WERI-Rb-1 (cell line): ENCODE data around the gene SMPD3.
A peak's percentile ranks its signal among the peaks of the same experiment; 100 is the strongest.
"Not testable (repeated sequence)": the region's sequence is repeated elsewhere in the genome, so short reads cannot be mapped to it uniquely, and the experiment has no call there.

Experiments used
- DNase-seq: peaks from one replicate; pipeline ENCODE4 v3.0.0-alpha.2; 2020
- H3K27ac ChIP-seq: fragments of 250-450 bp; sonication (Bioruptor Pico); 2 replicates; pipeline ENCODE4 v1.5.1; 2020; ENCODE audit warnings: mild to moderate bottlenecking, moderate library complexity
- H3K27me3 ChIP-seq: fragments of 250-450 bp; sonication (Bioruptor Pico); 2 replicates; pipeline ENCODE4 v1.5.1; 2021; ENCODE audit warnings: mild to moderate bottlenecking, low read depth, moderate library complexity; ENCODE audit not compliant: insufficient read depth, severe bottlenecking
- H3K36me3 ChIP-seq: fragments of 250-450 bp; sonication (Bioruptor Pico); 2 replicates; pipeline ENCODE4 v1.5.1; 2020; ENCODE audit warnings: mild to moderate bottlenecking, moderate library complexity
- H3K4me3 ChIP-seq: 2 replicates; pipeline ENCODE4 v1.5.1; 2011; ENCODE audit warnings: low read depth, mild to moderate bottlenecking, control low read depth, low read length
- H3K9me3 ChIP-seq: fragments of 250-450 bp; sonication (Bioruptor Pico); 2 replicates; pipeline ENCODE4 v1.5.1; 2021; ENCODE audit warnings: mild to moderate bottlenecking, moderate library complexity; ENCODE audit not compliant: severe bottlenecking
- CTCF ChIP-seq: IDR thresholded peaks from 2 replicates; pipeline ENCODE4 v1.5.1; 2011; ENCODE audit warnings: low read depth, mild to moderate bottlenecking, control low read depth, inconsistent platforms, low read length

SMPD3 gene

GRCh38 chr16:68448360-68448970, at the start of gene SMPD3:
Gene SMPD3 (minus strand): TSS chr16:68448508. CDS start chr16:68372181, 76,327 bp downstream.
- no peak for TF ChIP-seq CTCF
- H3K27ac ChIP-seq, result no peak within 1 kb of the TSS; the same call in 1 of the 2 replicates
- H3K27me3 ChIP-seq, result peaks cover 11% of the 10 kb centered on the region
- peak; percentile 100 for DNase-seq
- no peaks in the 10 kb centered on the region for H3K36me3 ChIP-seq
- H3K9me3 ChIP-seq, result no peaks in the 10 kb centered on the region
- H3K4me3 ChIP-seq, result peak within 1 kb of the TSS; percentile 63

GRCh38 chr16:68496689-68497088, 48.4 kb upstream of the SMPD3 start:
- H3K36me3 ChIP-seq, result no peaks in the 10 kb centered on the region
- H3K4me3 ChIP-seq, result no peak overlapping the region
- no peak for DNase-seq
- no peak overlapping the region for H3K27ac ChIP-seq
- H3K9me3 ChIP-seq, result no peaks in the 10 kb centered on the region
- no peaks in the 10 kb centered on the region for H3K27me3 ChIP-seq
- no peak for TF ChIP-seq CTCF

GRCh38 chr16:68494261-68494660, 46.0 kb upstream of the SMPD3 start:
- not testable (repeated sequence) for DNase-seq, H3K4me3 ChIP-seq, H3K36me3 ChIP-seq, H3K9me3 ChIP-seq, H3K27ac ChIP-seq, H3K27me3 ChIP-seq

GRCh38 chr16:68493412-68494070, 45.2 kb upstream of the SMPD3 start:
- H3K4me3 ChIP-seq, result no peak overlapping the region

GRCh38 chr16:68492543-68493411, 44.5 kb upstream of the SMPD3 start:
- H3K27ac ChIP-seq, result no peak overlapping the region
- no peak for TF ChIP-seq CTCF
- H3K36me3 ChIP-seq, result no peaks in the 10 kb centered on the region
- H3K27me3 ChIP-seq, result no peaks in the 10 kb centered on the region
- H3K4me3 ChIP-seq, result no peak overlapping the region
- no peak for DNase-seq
- H3K9me3 ChIP-seq, result no peaks in the 10 kb centered on the region

More at GRCh38 chr16:68493412-68494070, 45.2 kb upstream of the SMPD3 start:
- Histone ChIP-seq H3K27ac (no peak overlapping the region), H3K27me3 (no peaks in the 10 kb centered on the region), H3K9me3 (no peaks in the 10 kb centered on the region), H3K36me3 (no peaks in the 10 kb centered on the region)
- no peak for DNase-seq
- no peak for TF ChIP-seq CTCF

GRCh38 chr16:68492151-68492542, 43.8 kb upstream of the SMPD3 start:
- Histone ChIP-seq H3K9me3 (no peaks in the 10 kb centered on the region), H3K36me3 (no peaks in the 10 kb centered on the region), H3K27ac (no peak overlapping the region), H3K4me3 (no peak overlapping the region), H3K27me3 (no peaks in the 10 kb centered on the region)
- no peak for TF ChIP-seq CTCF
- no peak for DNase-seq
